Ishikawa (cell line): Measurements from ENCODE around the gene CTPS2.

Source experiments
- CEBPB ChIP-seq: IDR thresholded peaks from 2 replicates; pipeline ENCODE4 v1.6.1; 2012
- CREB1 ChIP-seq: IDR thresholded peaks from 2 replicates; pipeline ENCODE4 v1.6.1; 2012; ENCODE audit warnings: low read depth
- EGR1 ChIP-seq: IDR thresholded peaks from 2 replicates; pipeline ENCODE4 v1.6.1; 2012
- EP300 ChIP-seq: IDR thresholded peaks from 2 replicates; pipeline ENCODE4 v1.6.1; 2012; ENCODE audit warnings: borderline replicate concordance
- FOXM1 ChIP-seq: IDR thresholded peaks from 2 replicates; pipeline ENCODE4 v1.6.1; 2012; ENCODE audit warnings: low read depth, borderline replicate concordance
- MAX ChIP-seq: IDR thresholded peaks from 2 replicates; pipeline ENCODE4 v1.6.1; 2012
- NFIC ChIP-seq: IDR thresholded peaks from 2 replicates; pipeline ENCODE4 v1.6.1; 2012
- RAD21 ChIP-seq: IDR thresholded peaks from 2 replicates; pipeline ENCODE4 v1.6.1; 2012; ENCODE audit warnings: low read depth
- REST ChIP-seq: IDR thresholded peaks from 2 replicates; pipeline ENCODE4 v1.6.1; 2012; ENCODE audit warnings: low read depth, mild to moderate bottlenecking
- TAF1 ChIP-seq: IDR thresholded peaks from 2 replicates; pipeline ENCODE4 v1.6.1; 2012; ENCODE audit warnings: low read depth, mild to moderate bottlenecking
- TCF12 ChIP-seq: IDR thresholded peaks from 2 replicates; pipeline ENCODE4 v1.6.1; 2012; ENCODE audit warnings: low read depth
- TEAD4 ChIP-seq: IDR thresholded peaks from 2 replicates; pipeline ENCODE4 v1.6.1; 2012
- USF1 ChIP-seq: IDR thresholded peaks from 2 replicates; pipeline ENCODE4 v1.6.1; 2012
- YY1 ChIP-seq: IDR thresholded peaks from 2 replicates; pipeline ENCODE4 v1.6.1; 2012; ENCODE audit warnings: low read depth
- ZBTB7A ChIP-seq: IDR thresholded peaks from 2 replicates; pipeline ENCODE4 v1.6.1; 2012; ENCODE audit warnings: low read depth

The CTPS2 gene

GRCh38 chrX:16665089-16665488 lies 47.4 kb downstream of the CTPS2 start:
- TF ChIP-seq RAD21 (no peak), EGR1 (no peak), USF1 (no peak), FOXM1 (no peak), CEBPB (no peak), ZBTB7A (no peak), TEAD4 (no peak), CREB1 (no peak), YY1 (no peak), EP300 (no peak), TAF1 (no peak), MAX (no peak), NFIC (no peak), REST (no peak), TCF12 (no peak)

GRCh38 chrX:16664626-16665025 lies 47.8 kb downstream of the CTPS2 start:
- no peak for TF ChIP-seq TCF12
- no peak for TF ChIP-seq TEAD4
- no peak for TF ChIP-seq MAX
- TF ChIP-seq REST = no peak
- no peak for TF ChIP-seq USF1
- no peak for TF ChIP-seq YY1
- TF ChIP-seq FOXM1 = no peak

- no peak for TF ChIP-seq USF1
- no peak for TF ChIP-seq ZBTB7A
- TF ChIP-seq TAF1 = no peak
- no peak for TF ChIP-seq RAD21
- TF ChIP-seq MAX = no peak
- no peak for TF ChIP-seq TCF12
- no peak for TF ChIP-seq EP300
- TF ChIP-seq NFIC = no peak
- TF ChIP-seq CREB1 = no peak
- TF ChIP-seq EGR1 = no peak
- TF ChIP-seq YY1 = no peak
- no peak for TF ChIP-seq FOXM1
- TF ChIP-seq REST = no peak
- TF ChIP-seq CEBPB = no peak
- TF ChIP-seq TEAD4 = no peak
Measured at GRCh38 chrX:16664074-16664473, 48.4 kb downstream of the CTPS2 start.

GRCh38 chrX:16662402-16662801 lies 50.1 kb downstream of the CTPS2 start:
- TF ChIP-seq TCF12 = no peak
- no peak for TF ChIP-seq ZBTB7A
- no peak for TF ChIP-seq NFIC
- no peak for TF ChIP-seq TAF1
- TF ChIP-seq RAD21 = no peak
- no peak for TF ChIP-seq EGR1
- TF ChIP-seq EP300 = no peak
- TF ChIP-seq CEBPB = no peak
- TF ChIP-seq MAX = no peak
- TF ChIP-seq CREB1 = no peak
- no peak for TF ChIP-seq FOXM1
- no peak for TF ChIP-seq TEAD4
- no peak for TF ChIP-seq USF1
- TF ChIP-seq YY1 = no peak
- no peak for TF ChIP-seq REST
